ENCODE measurements around the gene MMP13. TPM values are rescaled to one million over a fixed set of nuclear protein-coding genes. Genes with fewer than 3 reads are reported as not detected.
"Not testable (repeated sequence)": the region's sequence is repeated elsewhere in the genome, so short reads cannot be mapped to it uniquely, and the experiment has no call there.

Gene MMP13
- total and polyA plus RNA-seq, 8 donors, result 0.87 TPM; not detected in 7

DNA sequence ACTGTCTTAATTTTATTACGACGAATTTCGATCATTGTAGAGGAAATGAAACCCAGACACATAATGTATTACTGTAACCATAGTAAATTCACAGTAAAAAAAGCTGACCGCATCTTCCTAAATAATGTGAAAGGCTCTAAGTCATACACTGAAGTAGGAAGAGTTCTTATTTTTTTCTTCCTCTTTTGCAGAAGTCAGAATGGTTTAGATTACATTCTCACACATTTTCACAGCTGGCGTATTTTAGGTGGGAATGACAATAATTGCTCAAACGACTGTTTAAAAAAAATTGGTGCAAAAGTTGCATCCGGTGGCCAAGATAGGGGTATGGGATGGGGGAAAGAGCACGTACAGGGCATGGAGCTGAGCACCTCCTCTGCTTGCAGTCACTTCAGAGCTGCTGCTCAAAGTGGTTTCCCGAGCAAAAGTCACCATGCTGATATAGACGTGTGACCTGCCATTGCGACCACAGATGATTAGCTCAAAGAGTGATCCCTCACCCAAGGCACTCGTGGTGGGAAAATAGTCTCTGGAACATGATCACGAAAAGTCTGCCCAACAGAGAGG, 35.3 kb downstream of the MMP13 start:
- H3K36me3 ChIP-seq, result no peaks in the 10 kb centered on the region
- no peak overlapping the region for H3K27ac ChIP-seq
- no peaks in the 10 kb centered on the region for H3K9me3 ChIP-seq
- no peak overlapping the region for H3K4me3 ChIP-seq
- H3K4me1 ChIP-seq, result no peaks in the 10 kb centered on the region
- no peak for DNase-seq
- TF ChIP-seq, protein P1, sequence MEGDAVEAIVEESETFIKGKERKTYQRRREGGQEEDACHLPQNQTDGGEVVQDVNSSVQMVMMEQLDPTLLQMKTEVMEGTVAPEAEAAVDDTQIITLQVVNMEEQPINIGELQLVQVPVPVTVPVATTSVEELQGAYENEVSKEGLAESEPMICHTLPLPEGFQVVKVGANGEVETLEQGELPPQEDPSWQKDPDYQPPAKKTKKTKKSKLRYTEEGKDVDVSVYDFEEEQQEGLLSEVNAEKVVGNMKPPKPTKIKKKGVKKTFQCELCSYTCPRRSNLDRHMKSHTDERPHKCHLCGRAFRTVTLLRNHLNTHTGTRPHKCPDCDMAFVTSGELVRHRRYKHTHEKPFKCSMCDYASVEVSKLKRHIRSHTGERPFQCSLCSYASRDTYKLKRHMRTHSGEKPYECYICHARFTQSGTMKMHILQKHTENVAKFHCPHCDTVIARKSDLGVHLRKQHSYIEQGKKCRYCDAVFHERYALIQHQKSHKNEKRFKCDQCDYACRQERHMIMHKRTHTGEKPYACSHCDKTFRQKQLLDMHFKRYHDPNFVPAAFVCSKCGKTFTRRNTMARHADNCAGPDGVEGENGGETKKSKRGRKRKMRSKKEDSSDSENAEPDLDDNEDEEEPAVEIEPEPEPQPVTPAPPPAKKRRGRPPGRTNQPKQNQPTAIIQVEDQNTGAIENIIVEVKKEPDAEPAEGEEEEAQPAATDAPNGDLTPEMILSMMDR (IDR thresholded peaks at IDR 0.05), result no peak
- intact Hi-C loops (cut with DNase I), result no loop called here
- ATAC-seq, result peak; percentile 74
- no peaks in the 10 kb centered on the region for H3K27me3 ChIP-seq

DNA sequence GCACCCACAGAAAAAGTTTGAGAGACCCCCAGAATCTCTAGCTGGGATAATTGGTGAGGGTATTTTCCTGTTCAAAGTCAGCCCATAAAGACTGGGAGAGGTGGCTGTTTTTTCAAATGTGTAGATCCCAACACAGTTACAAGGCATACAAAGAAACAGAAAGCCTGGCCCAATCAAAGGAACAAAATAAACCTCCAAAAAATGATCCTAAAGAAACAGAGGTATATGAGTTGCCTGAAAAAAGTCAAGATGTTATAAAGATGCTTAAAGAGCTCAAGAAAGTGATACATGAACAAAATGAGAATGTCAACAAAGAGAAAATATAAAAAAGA, 40.5 kb downstream of the MMP13 start:
- Histone ChIP-seq H3K27ac (no peak overlapping the region), H3K36me3 (no peaks in the 10 kb centered on the region), H3K4me1 (no peaks in the 10 kb centered on the region), H3K4me3 (no peak overlapping the region), H3K27me3 (no peaks in the 10 kb centered on the region), H3K9me3 (no peaks in the 10 kb centered on the region)
- no peak for ATAC-seq
- intact Hi-C loops (cut with DNase I), result no loop called here
- DNase-seq, result no peak
- TF ChIP-seq, protein P1 (IDR thresholded peaks at IDR 0.05), result peak in 1 of 2 donors; percentile 0

DNA sequence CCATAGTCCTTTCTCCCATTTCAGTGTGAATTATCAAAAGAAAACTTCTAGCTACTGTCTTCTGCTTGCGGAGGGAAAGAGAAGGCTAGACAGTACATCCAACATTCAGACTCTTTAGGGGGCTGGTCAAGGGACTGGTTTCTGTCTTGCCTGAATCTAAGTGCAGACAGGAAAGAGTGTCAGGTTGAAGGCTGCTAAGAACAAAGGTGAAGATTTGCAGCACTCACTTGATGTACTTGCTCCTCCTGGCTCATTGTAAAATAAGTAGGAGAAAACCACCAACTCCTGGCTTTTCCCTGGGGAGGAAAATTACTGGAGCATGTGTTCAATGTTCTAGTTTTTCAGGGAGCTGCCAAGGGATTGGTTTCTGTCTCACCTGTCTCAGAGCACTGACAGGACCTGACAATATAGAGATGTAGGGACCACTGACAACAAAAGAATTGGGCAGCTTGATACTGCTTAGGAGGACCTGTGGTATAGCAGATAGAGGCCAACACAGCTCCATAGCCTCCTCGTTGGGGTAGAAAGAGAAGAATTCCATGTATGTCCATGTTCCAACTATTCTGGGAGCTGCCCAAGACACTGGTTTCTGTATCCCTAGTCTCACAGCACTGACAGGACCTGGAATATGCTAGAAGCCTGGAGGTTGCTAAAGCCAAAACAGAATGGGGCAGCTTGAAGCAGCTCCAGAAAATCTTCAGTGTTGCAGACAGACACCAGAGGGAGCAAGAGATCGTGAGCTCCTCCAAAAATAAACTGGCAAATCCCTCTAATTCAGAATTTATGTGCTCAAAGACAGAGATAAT, 41.1 kb downstream of the MMP13 start:
- TF ChIP-seq, protein P1 (IDR thresholded peaks at IDR 0.05), result peak; percentile 36 to 39
- DNase-seq (peak in 2 of 4 donors; percentile 18 to 39), ATAC-seq (peak; percentile 67)

DNA sequence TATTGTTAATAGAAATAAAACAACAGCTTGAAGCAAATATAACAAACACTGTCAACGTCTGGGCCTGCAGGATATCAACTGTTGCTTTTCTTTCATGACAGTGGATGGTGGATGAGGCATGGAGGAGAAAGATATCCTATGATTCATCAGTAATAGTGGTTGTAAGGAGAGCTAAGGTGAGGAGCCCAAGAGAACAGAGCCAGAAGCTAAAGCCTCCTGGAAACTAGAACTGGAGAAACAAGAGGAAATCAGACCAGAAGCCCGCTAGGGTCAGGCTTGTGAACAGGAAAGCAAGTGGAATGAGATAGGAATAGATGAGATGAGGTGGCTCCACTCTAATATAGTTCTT, 43.1 kb downstream of the MMP13 start:
- no peak for DNase-seq
- no peaks in the 10 kb centered on the region for H3K27me3 ChIP-seq
- TF ChIP-seq, protein P1 (IDR thresholded peaks at IDR 0.05), result no peak
- no peak overlapping the region for H3K4me3 ChIP-seq
- intact Hi-C loops (cut with DNase I), result no loop called here
- ATAC-seq, result no peak
- H3K36me3 ChIP-seq, result no peaks in the 10 kb centered on the region
- no peak overlapping the region for H3K27ac ChIP-seq
- no peaks in the 10 kb centered on the region for H3K4me1 ChIP-seq
- H3K9me3 ChIP-seq, result no peaks in the 10 kb centered on the region

More for the DNA sequence above, 41.1 kb downstream of the MMP13 start:
- H3K4me3 ChIP-seq, result no peak overlapping the region
- H3K9me3 ChIP-seq, result no peaks in the 10 kb centered on the region
- no peaks in the 10 kb centered on the region for H3K4me1 ChIP-seq
- intact Hi-C loops (cut with DNase I), result no loop called here
- H3K27ac ChIP-seq, result no peak overlapping the region
- H3K36me3 ChIP-seq, result no peaks in the 10 kb centered on the region
- no peaks in the 10 kb centered on the region for H3K27me3 ChIP-seq

DNA sequence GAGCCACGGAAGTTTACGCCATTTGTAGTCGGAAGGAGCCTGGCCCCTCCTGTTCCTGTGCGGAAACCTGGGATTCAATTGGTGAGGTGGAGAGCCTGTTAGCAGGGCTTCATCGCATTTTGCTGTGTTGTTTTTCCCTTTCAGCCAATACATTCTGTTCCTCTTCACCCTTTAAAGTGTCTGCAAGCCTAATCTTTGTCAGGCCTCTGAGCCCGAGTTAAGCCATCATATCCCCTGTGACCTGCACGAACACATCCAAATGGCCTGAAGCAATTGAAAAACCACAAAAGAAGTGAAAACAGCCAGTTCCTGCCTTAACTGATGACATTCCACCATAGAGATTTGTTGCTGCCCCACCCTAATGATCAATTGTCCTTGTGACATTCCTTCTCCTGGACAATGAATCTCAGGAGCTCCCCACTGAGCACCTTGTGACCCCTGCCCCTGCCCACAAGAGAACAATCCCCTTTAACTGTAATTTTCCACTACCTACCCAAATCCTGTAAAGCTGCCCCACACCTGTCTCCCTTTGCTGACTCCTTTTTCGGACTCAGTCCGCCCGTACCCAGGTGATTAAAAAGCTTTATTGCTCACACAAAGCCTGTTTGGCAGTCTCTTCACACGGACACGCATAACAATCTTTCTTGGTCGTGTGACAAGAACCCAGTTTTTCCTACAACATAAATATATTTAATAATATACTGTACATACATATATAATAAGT, 43.6 kb downstream of the MMP13 start:
- Histone ChIP-seq H3K9me3 (no peaks in the 10 kb centered on the region), H3K27me3 (no peaks in the 10 kb centered on the region), H3K4me3 (no peak overlapping the region), H3K27ac (no peak overlapping the region), H3K36me3 (no peaks in the 10 kb centered on the region), H3K4me1 (no peaks in the 10 kb centered on the region)
- DNase-seq (no peak), ATAC-seq (no peak)
- TF ChIP-seq, protein P1 (IDR thresholded peaks at IDR 0.05), result no peak
- intact Hi-C loops (cut with DNase I), result no loop called here

DNA sequence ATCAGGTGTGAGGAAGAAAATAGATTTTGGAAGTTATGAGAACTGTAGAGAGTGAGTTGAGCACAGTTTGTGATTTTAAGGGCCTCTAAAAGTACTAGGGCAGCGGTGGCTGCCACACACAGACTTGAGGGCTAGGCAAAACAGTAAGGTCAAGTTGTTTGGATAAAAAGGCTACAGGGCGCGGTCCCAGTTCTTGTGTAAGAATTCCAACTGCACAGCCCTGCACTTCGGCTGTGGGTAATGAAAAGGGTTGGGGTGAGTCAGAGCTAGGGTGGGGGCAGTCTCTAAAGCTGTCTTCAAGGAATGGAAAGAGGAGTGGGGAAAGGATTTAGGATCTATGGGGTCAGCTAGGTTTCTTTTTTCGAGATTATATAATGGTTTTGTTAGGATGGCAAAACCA, 49.7 kb downstream of the MMP13 start:
- H3K4me1 ChIP-seq; intact Hi-C loops (cut with DNase I); H3K36me3 ChIP-seq; H3K9me3 ChIP-seq; ATAC-seq; H3K27ac ChIP-seq; H3K4me3 ChIP-seq; H3K27me3 ChIP-seq: not testable (repeated sequence)
- peak in 1 of 4 donors; percentile 59 for DNase-seq

DNA sequence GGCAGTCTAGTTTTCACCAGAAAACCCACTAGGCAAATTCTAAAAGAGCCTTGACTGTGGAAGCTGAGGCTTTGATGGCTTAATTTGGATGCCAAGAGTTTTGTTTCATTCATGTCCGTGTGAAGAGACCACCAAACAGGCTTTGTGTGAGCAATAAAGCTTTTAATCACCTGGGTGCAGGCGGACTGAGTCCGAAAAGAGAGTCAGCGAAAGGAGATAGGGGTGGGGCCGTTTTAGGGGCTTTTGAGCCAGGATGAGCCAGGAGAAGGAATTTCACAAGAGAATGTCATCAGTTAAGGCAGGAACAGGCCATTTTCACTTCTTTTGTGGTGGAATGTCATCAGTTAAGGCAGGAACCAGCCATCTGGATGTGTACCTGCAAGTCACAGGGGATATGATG, 51.6 kb downstream of the MMP13 start:
- DNase-seq; H3K9me3 ChIP-seq; H3K27ac ChIP-seq; H3K4me3 ChIP-seq; H3K36me3 ChIP-seq; ATAC-seq; H3K4me1 ChIP-seq; H3K27me3 ChIP-seq; intact Hi-C loops (cut with DNase I): not testable (repeated sequence)

Measured in left lung (tissue), 10 donors.